Activated CD8-positive, alpha-beta T cell treated with anti-CD3 and anti-CD28 coated beads, Interleukin-2, amount 10 ng/mL, durations not matched to agents 7 days and 5 days (primary cell): ENCODE measurements around the gene DUSP22. TPM values are rescaled to one million over a fixed set of nuclear protein-coding genes. Genes with fewer than 3 reads are reported as not detected.

Experiments
- ATAC-seq: fragments of 150-1000 bp; cut with Tn5 transposase; one replicate; pipeline ENCODE4 v1.10.0; 2021; ENCODE audit warnings: moderate library complexity
- CTCF ChIA-PET: fragments of 350-600 bp; sonication (Branson Sonifier 250); formaldehyde crosslinking; loops from one replicate; lab custom pipeline; 2021; ENCODE audit warnings: antibody characterized with exemption; lab: Charles Lee
- POLR2A ChIA-PET: fragments of 350-600 bp; sonication (Branson Sonifier 250); formaldehyde crosslinking; loops from one replicate; lab custom pipeline; 2021; ENCODE audit warnings: antibody characterized with exemption; lab: Charles Lee
- DNase-seq: peaks from one replicate; pipeline ENCODE4 v3.0.0-alpha.2; 2020
- H3K27ac Mint-ChIP-seq: one replicate; pipeline ENCODE4 v1.8.0; 2021; ENCODE audit warnings: mild to moderate bottlenecking, mixed read lengths
- H3K27me3 Mint-ChIP-seq: one replicate; pipeline ENCODE4 v1.8.0; 2021; ENCODE audit warnings: low read depth, mixed read lengths
- H3K36me3 Mint-ChIP-seq: one replicate; pipeline ENCODE4 v1.8.0; 2021; ENCODE audit warnings: low read depth, mixed read lengths
- H3K4me1 Mint-ChIP-seq: one replicate; pipeline ENCODE4 v1.8.0; 2021; ENCODE audit warnings: low read depth, mixed read lengths
- H3K4me3 Mint-ChIP-seq: one replicate; pipeline ENCODE4 v1.8.0; 2021; ENCODE audit warnings: mild to moderate bottlenecking, mixed read lengths
- H3K9me3 Mint-ChIP-seq: one replicate; pipeline ENCODE4 v1.8.0; 2022; ENCODE audit warnings: mixed read lengths; ENCODE audit not compliant: insufficient read depth
- total RNA-seq, 2 experiments: library from RNA; stranded (reverse); gene quantifications; one replicate each; pipeline ENCODE4 v1.2.3, GENCODE V29; 2021

Gene DUSP22
- total RNA-seq, 2 experiments from 2014 or later = 32.6 to 33.2 TPM

GRCh38 chr6:290111-290922, 2.0 kb upstream of the DUSP22 start:
- Mint-ChIP-seq H3K36me3 (peaks cover 23% of the 10 kb centered on the region), H3K4me1 (peaks cover 64% of the 10 kb centered on the region)

GRCh38 chr6:291204-291696, 1.0 kb upstream of the DUSP22 start:
- CTCF ChIA-PET = interaction anchor here (0.7 to 3.0 kb wide), 3 partner anchors 31 to 117 kb away, joined by 3 to 9 read pairs (median 9); no protein-coding TSS in a partner anchor
- peaks cover 23% of the 10 kb centered on the region for H3K36me3 Mint-ChIP-seq

More at GRCh38 chr6:290111-290922, 2.0 kb upstream of the DUSP22 start:
- DNase-seq (peak; percentile 24), ATAC-seq (no peak)
- peak overlapping the region; percentile 40 for H3K4me3 Mint-ChIP-seq
- ChIA-PET CTCF (interaction anchor here (0.6 to 3.0 kb wide), 4 partner anchors 30 to 101 kb away, joined by 3 to 9 read pairs (median 6); no protein-coding TSS in a partner anchor), POLR2A (interaction anchor here (0.6 to 1.0 kb wide), 4 partner anchors 65 to 275 kb away, joined by 3 read pairs; partner anchors contain the start of gene IRF4)
- H3K9me3 Mint-ChIP-seq = no peaks in the 10 kb centered on the region
- peak overlapping the region; percentile 35 for H3K27ac Mint-ChIP-seq
- no peaks in the 10 kb centered on the region for H3K27me3 Mint-ChIP-seq

GRCh38 chr6:292506-293192, 362 bp downstream of the DUSP22 start:
- H3K27ac Mint-ChIP-seq = peak overlapping the region; percentile 97
- DNase-seq (peak; percentile 90), ATAC-seq (peak; percentile 59)
- H3K27me3 Mint-ChIP-seq = no peaks in the 10 kb centered on the region
- ChIA-PET POLR2A (interaction anchor here (1.0 to 2.9 kb wide), 14 partner anchors 7 to 113 kb away, joined by 3 to 29 read pairs (median 5); partner anchors contain the start of gene IRF4), CTCF (interaction anchor here (1.0 to 2.0 kb wide), 12 partner anchors 20 to 104 kb away, joined by 3 to 8 read pairs (median 4); no protein-coding TSS in a partner anchor)
- H3K4me3 Mint-ChIP-seq = peak overlapping the region; percentile 86
- H3K4me1 Mint-ChIP-seq = peaks cover 68% of the 10 kb centered on the region
- H3K36me3 Mint-ChIP-seq = peaks cover 23% of the 10 kb centered on the region
- H3K9me3 Mint-ChIP-seq = no peaks in the 10 kb centered on the region

More at GRCh38 chr6:291204-291696, 1.0 kb upstream of the DUSP22 start:
- ATAC-seq (no peak), DNase-seq (peak; percentile 24)
- Mint-ChIP-seq H3K9me3 (no peaks in the 10 kb centered on the region), H3K27me3 (no peaks in the 10 kb centered on the region), H3K27ac (peak overlapping the region; percentile 86), H3K4me3 (peak overlapping the region; percentile 81), H3K4me1 (peaks cover 66% of the 10 kb centered on the region)
- POLR2A ChIA-PET = interaction anchor here (0.6 to 0.9 kb wide), 2 partner anchors 66 to 274 kb away, joined by 3 read pairs; no protein-coding TSS in a partner anchor

GRCh38 chr6:293193-294174, 1.2 kb downstream of the DUSP22 start:
- DNase-seq (peak; percentile 47), ATAC-seq (no peak)
- ChIA-PET POLR2A (interaction anchor here (1.0 to 2.9 kb wide), 15 partner anchors 8 to 113 kb away, joined by 3 to 29 read pairs (median 4); partner anchors contain the start of gene IRF4), CTCF (interaction anchor here (1.0 to 2.0 kb wide), 12 partner anchors 19 to 105 kb away, joined by 3 to 8 read pairs (median 4); no protein-coding TSS in a partner anchor)
- Mint-ChIP-seq H3K4me3 (peak overlapping the region; percentile 86), H3K27ac (peak overlapping the region; percentile 97), H3K27me3 (no peaks in the 10 kb centered on the region), H3K36me3 (peaks cover 18% of the 10 kb centered on the region), H3K9me3 (no peaks in the 10 kb centered on the region), H3K4me1 (peaks cover 67% of the 10 kb centered on the region)

GRCh38 chr6:294656-295565, 2.6 kb downstream of the DUSP22 start:
- H3K27ac Mint-ChIP-seq = no peak overlapping the region
- ChIA-PET POLR2A (interaction anchor here (0.7 to 2.9 kb wide), 3 partner anchors 43 to 285 kb away, joined by 3 to 29 read pairs (median 4); partner anchors contain the start of gene IRF4), CTCF (interaction anchor here (1.7 kb wide), 1 partner anchor 9 kb away, joined by 4 read pairs; no protein-coding TSS in a partner anchor)
- no peaks in the 10 kb centered on the region for H3K27me3 Mint-ChIP-seq
- H3K4me1 Mint-ChIP-seq = peaks cover 58% of the 10 kb centered on the region
- no peaks in the 10 kb centered on the region for H3K9me3 Mint-ChIP-seq
- DNase-seq = peak; percentile 9
- peaks cover 16% of the 10 kb centered on the region for H3K36me3 Mint-ChIP-seq
- no peak for ATAC-seq
- H3K4me3 Mint-ChIP-seq = no peak overlapping the region

- Mint-ChIP-seq H3K27ac (peak overlapping the region; percentile 71), H3K27me3 (no peaks in the 10 kb centered on the region), H3K36me3 (peaks cover 11% of the 10 kb centered on the region), H3K9me3 (no peaks in the 10 kb centered on the region), H3K4me3 (peak overlapping the region; percentile 30), H3K4me1 (peaks cover 45% of the 10 kb centered on the region)
- POLR2A ChIA-PET = interaction anchor here (0.9 to 1.4 kb wide), 3 partner anchors 42 to 95 kb away, joined by 3 read pairs; partner anchors contain the start of gene IRF4
- peak; percentile 47 for DNase-seq
- ATAC-seq = no peak
- CTCF ChIA-PET = interaction anchor here (0.7 to 1.7 kb wide), 6 partner anchors 9 to 107 kb away, joined by 3 to 5 read pairs (median 3); no protein-coding TSS in a partner anchor
Measured at GRCh38 chr6:296151-297122, 4.2 kb downstream of the DUSP22 start.

GRCh38 chr6:297571-298232, 5.4 kb downstream of the DUSP22 start:
- H3K27me3 Mint-ChIP-seq = no peaks in the 10 kb centered on the region
- DNase-seq (no peak), ATAC-seq (no peak)
- no peaks in the 10 kb centered on the region for H3K9me3 Mint-ChIP-seq
- H3K27ac Mint-ChIP-seq = peak overlapping the region; percentile 0
- ChIA-PET CTCF (interaction anchor here (0.8 to 1.2 kb wide), 3 partner anchors 41 to 110 kb away, joined by 3 to 6 read pairs (median 4); no protein-coding TSS in a partner anchor), POLR2A (interaction anchor here (0.9 kb wide), 1 partner anchor 44 kb away, joined by 3 read pairs; no protein-coding TSS in a partner anchor)
- H3K4me3 Mint-ChIP-seq = no peak overlapping the region
- peaks cover 44% of the 10 kb centered on the region for H3K4me1 Mint-ChIP-seq
- peaks cover 11% of the 10 kb centered on the region for H3K36me3 Mint-ChIP-seq

- ATAC-seq (no peak), DNase-seq (no peak)
- CTCF ChIA-PET = interaction anchor here (0.7 to 0.8 kb wide), 4 partner anchors 68 to 111 kb away, joined by 3 to 6 read pairs (median 4); no protein-coding TSS in a partner anchor
- POLR2A ChIA-PET = no interaction called here
- Mint-ChIP-seq H3K27ac (no peak overlapping the region), H3K4me1 (peaks cover 41% of the 10 kb centered on the region), H3K27me3 (no peaks in the 10 kb centered on the region), H3K4me3 (no peak overlapping the region), H3K36me3 (peaks cover 6% of the 10 kb centered on the region), H3K9me3 (no peaks in the 10 kb centered on the region)
Measured at GRCh38 chr6:298233-299103, 6.2 kb downstream of the DUSP22 start.
